ENCODE results near the gene RAN. TPM values are rescaled to one million over a fixed set of nuclear protein-coding genes. Genes with fewer than 3 reads are reported as not detected.

RAN gene
- total RNA-seq, 1 donor from 2014 or later, result 519 TPM

DNA sequence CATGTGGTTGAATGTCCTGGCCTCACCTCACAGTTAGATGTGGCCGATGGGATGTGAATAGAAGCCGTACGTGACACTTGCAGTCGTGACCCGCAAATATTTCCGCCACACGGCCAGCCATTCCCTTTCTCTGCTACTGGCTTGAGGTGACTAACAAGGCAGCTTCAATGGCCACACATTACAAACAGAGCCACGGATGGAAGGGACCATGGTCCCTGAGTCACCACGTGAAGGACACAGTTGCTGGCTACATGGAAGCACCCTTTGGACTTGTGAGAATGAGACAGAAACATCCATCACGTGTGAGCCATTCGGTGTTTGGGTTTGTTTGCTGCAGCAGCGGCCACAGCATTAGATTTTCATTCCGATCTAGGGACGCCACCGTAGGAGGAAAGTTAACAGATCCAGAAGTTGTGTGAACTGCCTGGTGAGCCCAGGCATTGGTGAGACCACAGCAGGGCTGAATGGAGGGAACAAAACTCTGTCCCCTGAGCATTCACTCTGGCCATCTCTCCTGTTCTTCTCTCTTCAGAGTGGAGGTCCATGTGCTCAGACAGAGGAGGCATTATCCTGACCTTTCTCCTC is 48.3 kb downstream of the RAN start:
- H3K4me3 Mint-ChIP-seq (ENCODE audit: unreplicated experiment), result no peak overlapping the region
- TF ChIP-seq, protein P1, sequence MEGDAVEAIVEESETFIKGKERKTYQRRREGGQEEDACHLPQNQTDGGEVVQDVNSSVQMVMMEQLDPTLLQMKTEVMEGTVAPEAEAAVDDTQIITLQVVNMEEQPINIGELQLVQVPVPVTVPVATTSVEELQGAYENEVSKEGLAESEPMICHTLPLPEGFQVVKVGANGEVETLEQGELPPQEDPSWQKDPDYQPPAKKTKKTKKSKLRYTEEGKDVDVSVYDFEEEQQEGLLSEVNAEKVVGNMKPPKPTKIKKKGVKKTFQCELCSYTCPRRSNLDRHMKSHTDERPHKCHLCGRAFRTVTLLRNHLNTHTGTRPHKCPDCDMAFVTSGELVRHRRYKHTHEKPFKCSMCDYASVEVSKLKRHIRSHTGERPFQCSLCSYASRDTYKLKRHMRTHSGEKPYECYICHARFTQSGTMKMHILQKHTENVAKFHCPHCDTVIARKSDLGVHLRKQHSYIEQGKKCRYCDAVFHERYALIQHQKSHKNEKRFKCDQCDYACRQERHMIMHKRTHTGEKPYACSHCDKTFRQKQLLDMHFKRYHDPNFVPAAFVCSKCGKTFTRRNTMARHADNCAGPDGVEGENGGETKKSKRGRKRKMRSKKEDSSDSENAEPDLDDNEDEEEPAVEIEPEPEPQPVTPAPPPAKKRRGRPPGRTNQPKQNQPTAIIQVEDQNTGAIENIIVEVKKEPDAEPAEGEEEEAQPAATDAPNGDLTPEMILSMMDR (IDR thresholded peaks at IDR 0.05), result no peak
- DNase-seq (ENCODE audit: low spot score), result no peak
- no peaks in the 10 kb centered on the region for H3K9me3 Mint-ChIP-seq (ENCODE audit: low read depth)
- no peaks in the 10 kb centered on the region for H3K36me3 Mint-ChIP-seq (ENCODE audit: low read depth)
- H3K27me3 Mint-ChIP-seq (ENCODE audit: low read depth), result peaks cover 31% of the 10 kb centered on the region
- H3K27ac Mint-ChIP-seq (ENCODE audit: unreplicated experiment), result no peak overlapping the region
- peaks cover 5% of the 10 kb centered on the region for H3K4me1 Mint-ChIP-seq (ENCODE audit: low read depth)

DNA sequence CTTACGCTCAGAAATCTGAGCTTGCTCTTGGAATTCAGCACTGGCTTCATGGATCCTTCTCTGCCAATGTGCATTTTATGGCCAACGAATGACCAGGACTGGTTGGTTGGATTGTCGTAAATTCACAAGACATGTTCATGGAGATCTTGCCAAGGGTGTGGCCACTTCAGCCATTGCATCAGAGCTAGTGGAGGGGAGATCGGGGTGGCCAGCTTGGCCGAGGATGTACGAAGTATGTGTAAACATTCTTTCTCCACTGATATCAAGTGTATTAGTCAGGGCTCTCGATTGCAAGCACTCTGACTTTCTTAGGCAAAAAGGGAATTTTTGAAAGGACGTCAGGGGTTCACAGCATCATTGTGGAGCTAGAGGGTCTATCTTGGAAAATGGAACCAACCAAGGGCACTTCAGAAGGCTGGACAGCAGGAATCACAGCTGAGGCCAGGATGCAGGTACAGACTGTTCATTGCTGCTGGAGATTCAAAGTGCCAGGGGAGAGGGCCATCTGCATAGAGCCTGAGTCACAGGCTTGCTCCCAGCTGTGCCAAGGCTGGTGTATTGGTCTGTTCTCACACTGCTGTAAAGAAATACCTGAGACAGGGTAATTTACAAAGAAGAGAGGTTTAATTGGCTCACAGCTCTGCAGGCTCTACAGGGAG is 49.0 kb downstream of the RAN start:
- H3K27ac Mint-ChIP-seq (ENCODE audit: unreplicated experiment), result no peak overlapping the region
- no peak overlapping the region for H3K4me3 Mint-ChIP-seq (ENCODE audit: unreplicated experiment)

DNA sequence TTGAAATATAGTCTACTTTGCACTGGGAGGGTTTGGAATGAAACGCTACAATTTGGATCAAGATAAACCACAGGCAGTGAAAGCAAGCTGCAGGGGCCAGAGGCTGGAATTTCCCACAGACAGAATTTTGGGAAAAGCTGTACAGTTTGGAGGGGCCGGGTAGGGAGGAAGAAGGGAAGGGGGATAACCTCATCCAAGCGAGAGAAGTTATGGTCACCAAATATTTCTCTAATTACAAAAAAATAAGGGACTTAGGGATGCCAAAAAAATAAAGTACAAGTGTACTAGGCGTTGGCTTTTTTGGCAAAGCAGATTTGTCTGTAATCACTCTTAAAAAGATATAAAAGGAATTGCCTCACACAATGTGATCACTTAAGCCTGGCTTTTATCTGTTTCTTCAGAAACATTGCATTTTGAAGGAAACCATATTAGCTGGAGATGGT is 50.7 kb downstream of the RAN start:
- no peak overlapping the region for H3K4me3 Mint-ChIP-seq (ENCODE audit: unreplicated experiment)
- DNase-seq (ENCODE audit: low spot score), result no peak
- TF ChIP-seq, protein P1 (IDR thresholded peaks at IDR 0.05), result no peak
- H3K36me3 Mint-ChIP-seq (ENCODE audit: low read depth), result no peaks in the 10 kb centered on the region
- no peaks in the 10 kb centered on the region for H3K9me3 Mint-ChIP-seq (ENCODE audit: low read depth)
- H3K27me3 Mint-ChIP-seq (ENCODE audit: low read depth), result peaks cover 18% of the 10 kb centered on the region
- H3K4me1 Mint-ChIP-seq (ENCODE audit: low read depth), result peaks cover 7% of the 10 kb centered on the region
- H3K27ac Mint-ChIP-seq (ENCODE audit: unreplicated experiment), result no peak overlapping the region

More for the DNA sequence above, 49.0 kb downstream of the RAN start:
- H3K27me3 Mint-ChIP-seq (ENCODE audit: low read depth), result peaks cover 32% of the 10 kb centered on the region
- no peak for DNase-seq (ENCODE audit: low spot score)
- H3K4me1 Mint-ChIP-seq (ENCODE audit: low read depth), result peaks cover 11% of the 10 kb centered on the region
- TF ChIP-seq, protein P1 (IDR thresholded peaks at IDR 0.05), result no peak
- H3K36me3 Mint-ChIP-seq (ENCODE audit: low read depth), result no peaks in the 10 kb centered on the region
- H3K9me3 Mint-ChIP-seq (ENCODE audit: low read depth), result no peaks in the 10 kb centered on the region

DNA sequence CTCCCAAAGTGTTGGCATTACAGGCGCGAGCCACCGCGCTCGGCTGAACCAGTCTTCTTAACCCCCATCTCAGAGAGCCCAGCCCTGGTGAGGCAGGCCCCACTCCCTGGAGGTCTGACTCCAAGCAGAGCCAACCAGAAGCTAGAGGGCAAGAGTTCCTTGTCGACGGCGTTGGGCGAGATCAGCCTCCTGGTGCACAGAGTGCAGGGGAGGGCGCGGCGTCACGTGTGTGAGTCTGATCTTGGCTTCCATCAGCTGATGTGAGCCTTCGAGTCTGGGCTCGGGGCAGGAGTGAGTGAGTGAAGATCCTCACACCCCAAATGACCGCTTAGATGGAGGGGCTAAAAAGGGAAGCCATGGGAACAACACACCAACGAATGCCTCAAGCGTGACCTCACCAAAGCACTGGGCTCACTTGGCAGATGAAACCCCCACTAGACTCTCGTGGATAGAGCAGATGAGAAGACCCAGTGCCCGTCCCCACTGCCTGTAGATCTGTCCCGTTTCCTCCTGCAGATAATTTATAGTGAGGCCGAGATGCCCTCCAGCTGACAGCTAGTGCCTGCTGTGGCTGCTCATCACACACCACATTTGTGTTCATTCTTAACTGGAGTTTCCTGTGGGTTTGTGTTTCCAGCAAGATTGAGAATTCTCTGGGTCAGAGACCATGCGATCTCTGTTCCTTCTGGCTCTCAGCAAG is 53.2 kb downstream of the RAN start:
- no peaks in the 10 kb centered on the region for H3K36me3 Mint-ChIP-seq (ENCODE audit: low read depth)
- no peak overlapping the region for H3K27ac Mint-ChIP-seq (ENCODE audit: unreplicated experiment)

DNA sequence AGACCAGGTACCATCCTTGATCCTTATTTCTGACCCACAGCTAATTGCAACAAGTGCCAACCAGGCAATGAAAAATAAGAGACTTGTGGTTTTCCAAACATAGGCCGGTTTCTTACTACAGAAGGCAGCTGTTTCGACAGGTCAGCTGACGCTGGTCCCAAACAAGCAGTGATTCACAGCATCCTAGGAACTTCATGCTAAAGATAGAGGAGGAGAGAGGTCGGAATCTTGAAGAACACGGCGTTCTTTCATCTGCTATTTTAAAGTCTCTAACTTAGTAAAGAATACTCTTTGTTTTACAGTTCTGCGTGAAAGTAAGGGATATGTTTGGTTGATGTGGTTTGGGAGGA is 53.8 kb downstream of the RAN start:
- no peaks in the 10 kb centered on the region for H3K36me3 Mint-ChIP-seq (ENCODE audit: low read depth)
- no peak overlapping the region for H3K4me3 Mint-ChIP-seq (ENCODE audit: unreplicated experiment)
- peaks cover 3% of the 10 kb centered on the region for H3K27me3 Mint-ChIP-seq (ENCODE audit: low read depth)
- no peaks in the 10 kb centered on the region for H3K9me3 Mint-ChIP-seq (ENCODE audit: low read depth)
- no peak for DNase-seq (ENCODE audit: low spot score)
- TF ChIP-seq, protein P1 (IDR thresholded peaks at IDR 0.05), result no peak
- H3K27ac Mint-ChIP-seq (ENCODE audit: unreplicated experiment), result no peak overlapping the region
- peaks cover 10% of the 10 kb centered on the region for H3K4me1 Mint-ChIP-seq (ENCODE audit: low read depth)

More for the DNA sequence above, 53.2 kb downstream of the RAN start:
- DNase-seq (ENCODE audit: low spot score), result no peak
- no peaks in the 10 kb centered on the region for H3K9me3 Mint-ChIP-seq (ENCODE audit: low read depth)
- peaks cover 10% of the 10 kb centered on the region for H3K4me1 Mint-ChIP-seq (ENCODE audit: low read depth)
- TF ChIP-seq, protein P1 (IDR thresholded peaks at IDR 0.05), result no peak
- H3K27me3 Mint-ChIP-seq (ENCODE audit: low read depth), result peaks cover 3% of the 10 kb centered on the region
- no peak overlapping the region for H3K4me3 Mint-ChIP-seq (ENCODE audit: unreplicated experiment)

All from chondrocyte (in vitro differentiated cells).